ENCODE results near the gene SBF2.

SBF2 gene

DNA sequence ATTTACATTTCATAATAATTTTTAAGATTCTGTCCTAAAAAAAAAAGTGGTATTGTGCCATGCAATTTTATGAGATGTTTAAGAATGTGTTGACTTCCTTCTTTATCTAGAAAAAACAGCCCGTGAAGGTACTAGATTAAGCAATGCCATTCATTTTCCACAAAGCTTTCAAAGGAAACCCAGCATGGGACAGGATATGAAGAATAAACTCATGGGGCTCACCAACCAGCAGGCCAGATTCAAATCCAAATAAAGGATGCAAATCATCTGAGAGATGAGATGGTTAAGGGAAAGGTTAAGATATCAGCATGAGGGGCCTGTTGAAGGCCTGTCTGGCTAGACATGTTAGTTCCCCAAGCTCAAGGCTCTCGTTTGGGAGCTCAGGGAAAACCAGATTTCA is 431.0 kb downstream of the SBF2 start:
- Histone ChIP-seq H3K79me2 (ENCODE audit: low read length) (no peaks in the 10 kb centered on the region), H3K4me2 (ENCODE audit: low read length) (no peak overlapping the region), H3K27me3 (ENCODE audit: low read depth, low read length) (no peaks in the 10 kb centered on the region), H4K20me1 (ENCODE audit: insufficient read depth, low read length) (no peaks in the 10 kb centered on the region), H3K4me1 (ENCODE audit: low read length) (peaks cover 6% of the 10 kb centered on the region; the same call in 1 of the 2 replicates), H3K27ac (ENCODE audit: low read length) (no peak overlapping the region), H3K36me3 (replicated peaks; ENCODE audit: low read depth, low read length) (no peaks in the 10 kb centered on the region), H3K9ac (ENCODE audit: low read length) (no peak overlapping the region), H3K9me3 (ENCODE audit: insufficient read depth, low read length) (no peaks in the 10 kb centered on the region), H2AFZ (ENCODE audit: low read depth, low read length) (no peak overlapping the region), H3K4me3 (ENCODE audit: low read length) (no peak overlapping the region)
- no peak for TF ChIP-seq EZH2phosphoT487 (IDR thresholded peaks at IDR 0.05; ENCODE audit: low read depth)

DNA sequence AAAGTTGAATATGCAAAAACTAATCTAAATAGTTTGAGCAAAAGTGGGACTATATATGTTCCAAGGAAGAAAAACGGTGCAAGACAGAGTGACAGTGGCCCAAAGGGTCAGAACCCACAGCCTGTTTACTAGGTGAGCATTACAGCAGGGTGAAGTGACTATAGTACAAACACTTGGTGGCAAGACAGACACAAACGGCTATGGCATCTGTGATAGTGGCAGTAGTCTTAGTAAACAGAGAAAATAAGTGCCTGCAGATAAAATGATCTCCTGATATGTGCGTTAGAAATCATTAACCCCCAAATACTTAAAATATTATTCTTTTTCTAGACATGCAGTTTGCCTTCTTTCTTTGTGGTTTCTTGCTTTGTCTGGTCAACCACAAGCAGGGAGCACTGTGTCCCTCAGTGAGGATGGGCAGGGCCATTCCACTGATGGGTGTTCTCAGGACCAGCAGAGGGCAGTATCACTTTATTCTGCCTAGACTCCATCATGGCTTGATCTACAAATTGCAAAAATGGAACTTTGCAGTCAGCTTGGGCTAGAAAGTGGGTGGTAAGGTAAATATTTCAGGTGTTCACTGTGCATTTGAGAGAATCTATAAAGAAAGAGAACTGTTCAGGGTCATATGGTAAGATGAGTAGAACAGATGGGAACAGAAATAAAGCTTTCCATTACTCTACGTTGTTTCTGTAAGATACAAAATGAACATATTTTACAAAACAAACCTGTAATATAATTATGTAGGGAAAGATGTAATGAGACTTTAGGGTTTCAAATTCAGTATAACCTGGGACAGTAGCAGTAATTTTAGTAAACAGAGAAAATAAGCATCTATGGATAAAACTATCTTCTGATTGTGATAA is 431.9 kb downstream of the SBF2 start:
- Histone ChIP-seq H3K36me3 (replicated peaks; ENCODE audit: low read depth, low read length) (no peaks in the 10 kb centered on the region), H4K20me1 (ENCODE audit: insufficient read depth, low read length) (no peaks in the 10 kb centered on the region), H2AFZ (ENCODE audit: low read depth, low read length) (no peak overlapping the region), H3K4me1 (ENCODE audit: low read length) (peaks cover 6% of the 10 kb centered on the region; the same call in 1 of the 2 replicates), H3K4me2 (ENCODE audit: low read length) (no peak overlapping the region), H3K9me3 (ENCODE audit: insufficient read depth, low read length) (no peaks in the 10 kb centered on the region), H3K27me3 (ENCODE audit: low read depth, low read length) (no peaks in the 10 kb centered on the region), H3K27ac (ENCODE audit: low read length) (no peak overlapping the region), H3K79me2 (ENCODE audit: low read length) (no peaks in the 10 kb centered on the region), H3K9ac (ENCODE audit: low read length) (no peak overlapping the region), H3K4me3 (ENCODE audit: low read length) (no peak overlapping the region)
- TF ChIP-seq, protein P1, sequence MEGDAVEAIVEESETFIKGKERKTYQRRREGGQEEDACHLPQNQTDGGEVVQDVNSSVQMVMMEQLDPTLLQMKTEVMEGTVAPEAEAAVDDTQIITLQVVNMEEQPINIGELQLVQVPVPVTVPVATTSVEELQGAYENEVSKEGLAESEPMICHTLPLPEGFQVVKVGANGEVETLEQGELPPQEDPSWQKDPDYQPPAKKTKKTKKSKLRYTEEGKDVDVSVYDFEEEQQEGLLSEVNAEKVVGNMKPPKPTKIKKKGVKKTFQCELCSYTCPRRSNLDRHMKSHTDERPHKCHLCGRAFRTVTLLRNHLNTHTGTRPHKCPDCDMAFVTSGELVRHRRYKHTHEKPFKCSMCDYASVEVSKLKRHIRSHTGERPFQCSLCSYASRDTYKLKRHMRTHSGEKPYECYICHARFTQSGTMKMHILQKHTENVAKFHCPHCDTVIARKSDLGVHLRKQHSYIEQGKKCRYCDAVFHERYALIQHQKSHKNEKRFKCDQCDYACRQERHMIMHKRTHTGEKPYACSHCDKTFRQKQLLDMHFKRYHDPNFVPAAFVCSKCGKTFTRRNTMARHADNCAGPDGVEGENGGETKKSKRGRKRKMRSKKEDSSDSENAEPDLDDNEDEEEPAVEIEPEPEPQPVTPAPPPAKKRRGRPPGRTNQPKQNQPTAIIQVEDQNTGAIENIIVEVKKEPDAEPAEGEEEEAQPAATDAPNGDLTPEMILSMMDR (IDR thresholded peaks at IDR 0.05; ENCODE audit: low read depth, low read length): peak; percentile 93
- TF ChIP-seq EZH2phosphoT487 (IDR thresholded peaks at IDR 0.05; ENCODE audit: low read depth): no peak

DNA sequence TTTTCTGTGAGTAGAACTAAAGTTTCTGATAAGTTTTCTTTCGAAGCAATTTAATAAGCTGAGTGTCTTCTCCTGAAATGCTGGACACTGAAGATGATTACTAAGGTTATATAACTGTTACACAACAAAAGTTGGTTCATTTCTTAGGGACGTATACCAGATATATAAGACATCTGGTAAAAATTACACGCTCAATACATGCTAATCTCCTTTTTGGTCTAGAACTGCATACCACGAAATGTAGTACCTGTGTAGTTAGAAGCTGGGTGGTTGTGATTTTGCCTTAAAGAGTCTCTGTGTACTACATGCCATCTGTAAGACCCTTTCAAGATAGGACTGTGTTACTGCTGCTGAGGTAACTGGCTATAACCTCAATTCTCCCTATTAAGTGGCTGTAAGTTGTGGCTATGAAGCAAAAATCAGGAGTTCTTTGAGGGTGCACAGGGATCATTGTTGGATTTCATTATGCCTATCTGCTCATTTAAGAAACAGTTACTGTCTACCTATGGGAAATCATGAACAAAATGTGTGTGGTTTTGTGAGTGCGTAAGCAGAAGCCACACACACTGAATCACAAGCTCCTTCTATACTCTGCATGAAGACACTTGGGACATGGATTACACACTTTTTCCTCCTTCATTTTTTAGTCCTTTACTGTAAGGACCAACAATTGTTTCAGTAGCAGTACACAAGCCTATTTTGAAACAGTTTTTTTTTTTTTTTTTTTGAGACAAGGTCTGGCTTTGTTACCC is 434.3 kb downstream of the SBF2 start:
- Histone ChIP-seq H3K4me3 (ENCODE audit: low read length) (no peak overlapping the region), H3K9ac (ENCODE audit: low read length) (no peak overlapping the region), H3K36me3 (replicated peaks; ENCODE audit: low read depth, low read length) (no peaks in the 10 kb centered on the region), H3K79me2 (ENCODE audit: low read length) (no peaks in the 10 kb centered on the region), H3K27ac (ENCODE audit: low read length) (no peak overlapping the region), H4K20me1 (ENCODE audit: insufficient read depth, low read length) (no peaks in the 10 kb centered on the region), H2AFZ (ENCODE audit: low read depth, low read length) (no peak overlapping the region), H3K27me3 (ENCODE audit: low read depth, low read length) (no peaks in the 10 kb centered on the region), H3K4me1 (ENCODE audit: low read length) (peaks cover 17% of the 10 kb centered on the region), H3K4me2 (ENCODE audit: low read length) (no peak overlapping the region), H3K9me3 (ENCODE audit: insufficient read depth, low read length) (no peaks in the 10 kb centered on the region)
- no peak for TF ChIP-seq EZH2phosphoT487 (IDR thresholded peaks at IDR 0.05; ENCODE audit: low read depth)
- TF ChIP-seq, protein P1 (IDR thresholded peaks at IDR 0.05; ENCODE audit: low read depth, low read length): no peak

DNA sequence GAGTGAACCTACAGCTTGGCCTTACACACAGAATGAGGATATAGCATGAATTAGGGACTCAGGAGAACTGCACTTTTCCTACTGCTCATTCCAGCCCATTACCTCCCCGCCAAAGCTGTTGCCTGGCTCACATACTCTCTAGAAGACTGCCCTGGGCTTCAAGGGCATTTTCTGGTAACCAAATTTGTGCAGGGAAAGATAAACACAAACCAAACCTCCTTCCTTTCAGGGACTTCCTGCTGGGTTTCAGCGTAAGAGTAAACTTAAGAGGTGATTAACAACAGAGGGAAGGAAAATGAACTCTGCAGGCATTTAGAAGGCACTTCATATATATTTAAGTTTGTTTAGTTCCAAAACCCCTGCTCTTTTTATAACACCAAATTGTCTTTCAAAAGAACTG is 435.2 kb downstream of the SBF2 start:
- Histone ChIP-seq H2AFZ (ENCODE audit: low read depth, low read length) (no peak overlapping the region), H3K9me3 (ENCODE audit: insufficient read depth, low read length) (no peaks in the 10 kb centered on the region), H3K9ac (ENCODE audit: low read length) (no peak overlapping the region), H3K4me3 (ENCODE audit: low read length) (no peak overlapping the region), H4K20me1 (ENCODE audit: insufficient read depth, low read length) (no peaks in the 10 kb centered on the region), H3K27ac (ENCODE audit: low read length) (no peak overlapping the region), H3K36me3 (replicated peaks; ENCODE audit: low read depth, low read length) (no peaks in the 10 kb centered on the region), H3K79me2 (ENCODE audit: low read length) (no peaks in the 10 kb centered on the region), H3K27me3 (ENCODE audit: low read depth, low read length) (no peaks in the 10 kb centered on the region), H3K4me1 (ENCODE audit: low read length) (peaks cover 17% of the 10 kb centered on the region), H3K4me2 (ENCODE audit: low read length) (no peak overlapping the region)
- TF ChIP-seq EZH2phosphoT487 (IDR thresholded peaks at IDR 0.05; ENCODE audit: low read depth): no peak
- TF ChIP-seq, protein P1 (IDR thresholded peaks at IDR 0.05; ENCODE audit: low read depth, low read length): no peak
